ENCODE measurements around the gene SSPN. TPM values are rescaled to one million over a fixed set of nuclear protein-coding genes. Genes with fewer than 3 reads are reported as not detected.

The SSPN gene
- total and polyA plus RNA-seq, 4 donors = 1.2 to 11.4 (median 6.2) TPM

DNA sequence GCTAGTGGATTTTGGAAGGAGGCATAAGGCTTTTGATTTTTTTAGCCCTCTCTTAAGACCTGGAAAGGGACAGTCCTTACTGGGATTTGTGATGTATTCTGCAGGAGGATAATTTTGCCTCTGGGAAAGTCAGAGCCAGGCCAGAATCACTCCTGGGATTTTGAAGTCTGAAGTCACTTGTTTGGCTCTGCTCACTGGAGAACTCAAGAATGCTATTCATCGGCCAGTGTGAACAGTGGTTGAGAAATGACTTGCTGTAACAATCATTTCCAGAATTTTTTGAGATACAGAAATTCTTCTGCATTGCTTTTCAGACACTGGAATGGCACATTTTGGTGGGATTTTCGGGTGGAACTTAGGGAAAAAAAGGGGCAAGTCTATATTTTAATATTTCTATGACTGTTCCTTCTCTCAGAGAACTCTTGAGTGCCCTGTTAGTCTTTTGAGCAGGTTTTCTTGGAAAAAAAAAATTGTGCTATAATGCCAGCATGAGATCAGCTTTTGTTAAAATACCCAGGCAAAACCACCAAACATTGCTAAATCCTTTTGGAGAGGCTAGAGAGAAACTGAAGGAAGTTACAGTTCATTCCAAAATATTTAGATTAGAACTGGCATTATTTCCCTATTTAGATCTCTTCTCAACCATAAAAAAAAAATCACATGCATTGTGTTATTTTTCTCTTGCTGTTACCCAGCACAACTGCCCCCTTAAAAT, 44.5 kb upstream of the SSPN start:
- no peak for TF ChIP-seq CTCF (IDR thresholded peaks at IDR 0.05; ENCODE audit: control extremely low read depth, extremely low read depth)
- DNase-seq = peak in 2 of 3 donors; percentile 27 to 51
- Histone ChIP-seq H3K36me3 (ENCODE audit: control insufficient read depth in 4 of 4, insufficient read depth in 4 of 4, low read length in 4 of 4) (no peaks in the 10 kb centered on the region), H3K9me3 (ENCODE audit: control insufficient read depth in 4 of 4, insufficient read depth in 3 of 4, low read length in 3 of 4) (no peaks in the 10 kb centered on the region), H3K27ac (ENCODE audit: low read depth in 1 of 2, low read length in 1 of 2) (peak overlapping the region in 1 of 2 donors; percentile 29), H3K4me1 (ENCODE audit: control insufficient read depth in 5 of 5, insufficient read depth in 5 of 5, low read length in 5 of 5) (peaks cover 0 to 9% (median 0%) of the 10 kb centered on the region in 5 donors), H3K27me3 (ENCODE audit: control insufficient read depth in 3 of 3, insufficient read depth in 3 of 3, low read length in 2 of 3) (no peaks in the 10 kb centered on the region), H3K4me3 (no peak overlapping the region), H3K9ac (ENCODE audit: insufficient read depth in 1 of 2, low read length in 2 of 2) (no peak overlapping the region)
- no peak for ATAC-seq (ENCODE audit: insufficient read depth, low FRiP score)
- WGBS, 2 donors = 48 to 51% methylated on average over 2 of the region's 2 CpGs

GRCh38 chr12:26152507-26153102, 42.8 kb upstream of the SSPN start:
- Histone ChIP-seq H3K9ac (ENCODE audit: insufficient read depth in 1 of 2, low read length in 2 of 2) (no peak overlapping the region), H3K9me3 (ENCODE audit: control insufficient read depth in 4 of 4, insufficient read depth in 3 of 4, low read length in 3 of 4) (no peaks in the 10 kb centered on the region), H3K27me3 (ENCODE audit: control insufficient read depth in 3 of 3, insufficient read depth in 3 of 3, low read length in 2 of 3) (no peaks in the 10 kb centered on the region), H3K36me3 (ENCODE audit: control insufficient read depth in 4 of 4, insufficient read depth in 4 of 4, low read length in 4 of 4) (no peaks in the 10 kb centered on the region), H3K27ac (ENCODE audit: low read depth in 1 of 2, low read length in 1 of 2) (peak overlapping the region in 1 of 2 donors; percentile 72), H3K4me1 (ENCODE audit: control insufficient read depth in 5 of 5, insufficient read depth in 5 of 5, low read length in 5 of 5) (peaks cover 0 to 9% (median 0%) of the 10 kb centered on the region in 5 donors), H3K4me3 (no peak overlapping the region)
- ATAC-seq (ENCODE audit: insufficient read depth, low FRiP score) (no peak), DNase-seq (no peak)
- WGBS, 2 donors = 75 to 81% methylated on average over 2 of the region's 2 CpGs
- no peak for TF ChIP-seq CTCF (IDR thresholded peaks at IDR 0.05; ENCODE audit: control extremely low read depth, extremely low read depth)

- H3K27me3 ChIP-seq (ENCODE audit: control insufficient read depth in 3 of 3, insufficient read depth in 3 of 3, low read length in 2 of 3) = no peaks in the 10 kb centered on the region
- 64 to 80% methylated on average over 5 of the region's 5 CpGs for WGBS, 2 donors
Observed at GRCh38 chr12:26153421-26154154, 41.8 kb upstream of the SSPN start.

More at GRCh38 chr12:26153421-26154154, 41.8 kb upstream of the SSPN start:
- peak overlapping the region in 1 of 2 donors; percentile 93 for H3K27ac ChIP-seq (ENCODE audit: low read depth in 1 of 2, low read length in 1 of 2)
- no peak for DNase-seq
- peaks cover 0 to 9% (median 0%) of the 10 kb centered on the region in 5 donors for H3K4me1 ChIP-seq (ENCODE audit: control insufficient read depth in 5 of 5, insufficient read depth in 5 of 5, low read length in 5 of 5)
- no peak for TF ChIP-seq CTCF (IDR thresholded peaks at IDR 0.05; ENCODE audit: control extremely low read depth, extremely low read depth)
- no peak overlapping the region for H3K9ac ChIP-seq (ENCODE audit: insufficient read depth in 1 of 2, low read length in 2 of 2)
- H3K4me3 ChIP-seq = no peak overlapping the region
- ATAC-seq (ENCODE audit: insufficient read depth, low FRiP score) = peak; percentile 84
- H3K9me3 ChIP-seq (ENCODE audit: control insufficient read depth in 4 of 4, insufficient read depth in 3 of 4, low read length in 3 of 4) = no peaks in the 10 kb centered on the region
- no peaks in the 10 kb centered on the region for H3K36me3 ChIP-seq (ENCODE audit: control insufficient read depth in 4 of 4, insufficient read depth in 4 of 4, low read length in 4 of 4)

All from lung (tissue), 12 donors.